ENCODE data around the gene EIF3F.
"Not testable (repeated sequence)": the region's sequence is repeated elsewhere in the genome, so short reads cannot be mapped to it uniquely, and the experiment has no call there.

The EIF3F gene

GRCh38 chr11:7986768-7987559, at the start of gene EIF3F:
TSS of gene EIF3F (plus strand) at chr11:7987337. CDS start at chr11:7987353, 16 bp downstream.
- peak; percentile 100 for DNase-seq (ENCODE audit: low read depth, low spot score)

- DNase-seq (ENCODE audit: low read depth, low spot score) = no peak
These were observed 46.0 kb upstream of the EIF3F start for GRCh38 chr11:7941146-7941545.

GRCh38 chr11:7941608-7942007, 45.5 kb upstream of the EIF3F start, which contains the start of gene OR10A3:
TSS of gene OR10A3 (minus strand) at chr11:7941708. CDS start at chr11:7939520, 2,188 bp downstream.
- no peak for DNase-seq (ENCODE audit: low read depth, low spot score)

GRCh38 chr11:7944123-7944522, 43.0 kb upstream of the EIF3F start:
- DNase-seq (ENCODE audit: low read depth, low spot score) = no peak

GRCh38 chr11:7949934-7950333, 37.2 kb upstream of the EIF3F start:
- DNase-seq (ENCODE audit: low read depth, low spot score) = no peak

GRCh38 chr11:7955191-7955590, 31.9 kb upstream of the EIF3F start:
- DNase-seq (ENCODE audit: low read depth, low spot score) = no peak

GRCh38 chr11:7964261-7964660, 22.9 kb upstream of the EIF3F start:
- DNase-seq (ENCODE audit: low read depth, low spot score) = no peak

GRCh38 chr11:7964873-7965272, 22.3 kb upstream of the EIF3F start:
- DNase-seq (ENCODE audit: low read depth, low spot score) = no peak

GRCh38 chr11:7965386-7965785, 21.8 kb upstream of the EIF3F start, which contains the start of gene NLRP10:
TSS of gene NLRP10 (minus strand) at chr11:7965447. CDS start at chr11:7963495, 1,952 bp downstream.
- DNase-seq (ENCODE audit: low read depth, low spot score) = no peak

GRCh38 chr11:7967097-7967496, 20.0 kb upstream of the EIF3F start:
- DNase-seq (ENCODE audit: low read depth, low spot score) = no peak

GRCh38 chr11:7967826-7968225, 19.3 kb upstream of the EIF3F start:
- no peak for DNase-seq (ENCODE audit: low read depth, low spot score)

- DNase-seq (ENCODE audit: low read depth, low spot score) = no peak
These were observed 18.5 kb upstream of the EIF3F start for GRCh38 chr11:7968686-7969085.

GRCh38 chr11:7969756-7970646, 17.1 kb upstream of the EIF3F start:
- peak; percentile 33 for DNase-seq (ENCODE audit: low read depth, low spot score)

- no peak for DNase-seq (ENCODE audit: low read depth, low spot score)
These were observed 15.3 kb upstream of the EIF3F start for GRCh38 chr11:7971846-7972245.

- DNase-seq (ENCODE audit: low read depth, low spot score) = no peak
These were observed 14.1 kb upstream of the EIF3F start for GRCh38 chr11:7973011-7973410.

GRCh38 chr11:7974668-7975067, 12.5 kb upstream of the EIF3F start:
- peak; percentile 5 for DNase-seq (ENCODE audit: low read depth, low spot score)

GRCh38 chr11:7977232-7977917, 9.8 kb upstream of the EIF3F start:
- no peak for DNase-seq (ENCODE audit: low read depth, low spot score)

- DNase-seq (ENCODE audit: low read depth, low spot score) = no peak
These were observed 5.4 kb upstream of the EIF3F start for GRCh38 chr11:7981619-7982157.

GRCh38 chr11:7982582-7983119, 4.5 kb upstream of the EIF3F start:
- no peak for DNase-seq (ENCODE audit: low read depth, low spot score)

GRCh38 chr11:7983832-7984590, 3.1 kb upstream of the EIF3F start:
- no peak for DNase-seq (ENCODE audit: low read depth, low spot score)

- not testable (repeated sequence) for DNase-seq (ENCODE audit: low read depth, low spot score)
These were observed 385 bp downstream of the EIF3F start for GRCh38 chr11:7987560-7987883.
